A549 (cell line): Measurements from ENCODE around the gene PIGC. TPM values are rescaled to one million over a fixed set of nuclear protein-coding genes. Genes with fewer than 3 reads are reported as not detected.
A peak's percentile ranks its signal among the peaks of the same experiment; 100 is the strongest.

ENCODE experiments used
- ATAC-seq, 2 experiments: fragments of 200-7000 bp in 1 of 2; fragments of >200 bp in 1 of 2; cut with Nextera tagmentation in 1 of 2; cut with Tn5 transposase in 1 of 2; 3 replicates each; pipeline versions ENCODE4 v1.8.0 to v1.9.1; 2018 to 2020; ENCODE audit warnings: mild to moderate bottlenecking in 1 of 2, moderate library complexity in 1 of 2
- CTCF ChIA-PET: fragments of 300-600 bp; sonication (Branson Sonifier 250); formaldehyde crosslinking; extraction: SDS; loops from one replicate; lab custom pipeline; 2021; ENCODE audit warnings: antibody characterized with exemption, inconsistent platforms; lab: Yijun Ruan, JAX
- POLR2A ChIA-PET: fragments of 350-600 bp; formaldehyde crosslinking; extraction: SDS; loops from one replicate; lab custom pipeline; 2021; ENCODE audit warnings: antibody characterized with exemption, inconsistent platforms; lab: Yijun Ruan, JAX
- DNase-seq, 2 experiments: peaks; one replicate each; pipeline versions ENCODE4 v3.0.0 to v3.0.0-alpha.2; 2011 to 2016; ENCODE audit warnings: low read depth in 1 of 2, low spot score in 1 of 2
- FAIRE-seq: peaks from 2 replicates; lab custom pipeline; 2011; peaks lifted over from hg19 to GRCh38; lab: Jason Lieb, UNC
- H3K27ac ChIP-seq, 2 experiments: fragments of >200 bp; sonication (Bioruptor Twin); formaldehyde crosslinking; 3 replicates each; pipeline ENCODE4 v1.5.1; 2016 to 2017
- H3K4me1 ChIP-seq: fragments of >200 bp; sonication (Bioruptor Twin); formaldehyde crosslinking; 3 replicates; pipeline ENCODE4 v1.6.1; 2016
- H3K4me2 ChIP-seq: fragments of >200 bp; sonication (Bioruptor Twin); formaldehyde crosslinking; 3 replicates; pipeline ENCODE4 v1.6.1; 2016
- H3K4me3 ChIP-seq: fragments of >200 bp; sonication (Bioruptor Twin); formaldehyde crosslinking; 3 replicates; pipeline ENCODE4 v1.5.1; 2016
- H3K9me3 ChIP-seq: fragments of >200 bp; sonication (Bioruptor Twin); formaldehyde crosslinking; 3 replicates; pipeline ENCODE4 v1.6.1; 2016
- BHLHE40 ChIP-seq: IDR thresholded peaks from 2 replicates; pipeline ENCODE4 v1.6.1; 2012; ENCODE audit warnings: low read depth, low read length, inconsistent platforms
- CBX8 ChIP-seq: fragments of 200-600 bp; sonication (generic); IDR thresholded peaks from 2 replicates; pipeline ENCODE4 v1.6.1; 2016
- CHD4 ChIP-seq: fragments of 200-600 bp; sonication (generic); IDR thresholded peaks from 2 replicates; pipeline ENCODE4 v1.6.1; 2016; ENCODE audit warnings: antibody characterized with exemption, mild to moderate bottlenecking, borderline replicate concordance
- HDAC2 ChIP-seq: fragments of 200-600 bp; sonication (generic); IDR thresholded peaks from 2 replicates; pipeline ENCODE4 v1.6.1; 2016
- HOXB13 ChIP-seq: fragments of 250-450 bp; sonication (Bioruptor Pico); IDR thresholded peaks from 2 replicates; pipeline ENCODE4 v1.5.0; 2020; ENCODE audit warnings: low read depth, mild to moderate bottlenecking, moderate library complexity
- KDM5A ChIP-seq: fragments of 200-600 bp; sonication (generic); IDR thresholded peaks from 2 replicates; pipeline ENCODE4 v1.6.1; 2016; ENCODE audit warnings: antibody characterized with exemption, mild to moderate bottlenecking
- MAZ ChIP-seq: fragments of 150-350 bp; IDR thresholded peaks from 2 replicates; pipeline ENCODE4 v1.6.1; 2014; ENCODE audit warnings: antibody characterized with exemption, low read depth, low read length, borderline replicate concordance
- MYC ChIP-seq: IDR thresholded peaks from 2 replicates; pipeline ENCODE4 v1.6.1; 2012; ENCODE audit warnings: mild to moderate bottlenecking, inconsistent platforms, low read length, improper control_type of control experiment, borderline replicate concordance
- RAD21 ChIP-seq, 2 experiments: fragments of >200 bp in 1 of 2; sonication (Bioruptor Twin) in 1 of 2; formaldehyde crosslinking in 1 of 2; IDR thresholded peaks in 1 of 2; conservative IDR thresholded peaks in 1 of 2; 2 replicates in 1 of 2; 3 replicates in 1 of 2; pipeline ENCODE4 v1.6.1; 2012 to 2018; ENCODE audit warnings: inconsistent platforms in 1 of 2
- RFX5 ChIP-seq: fragments of 450-650 bp; IDR thresholded peaks from 2 replicates; pipeline ENCODE4 v1.7.1; 2014; ENCODE audit warnings: antibody characterized with exemption, mild to moderate bottlenecking, moderate library complexity
- SMC3 ChIP-seq: fragments of >200 bp; sonication (Bioruptor Twin); formaldehyde crosslinking; IDR thresholded peaks from 3 replicates; pipeline ENCODE4 v1.6.1; 2018; ENCODE audit warnings: inconsistent platforms
- SREBF2 ChIP-seq: fragments of 450-650 bp; IDR thresholded peaks from 2 replicates; pipeline ENCODE4 v1.6.1; 2014; ENCODE audit warnings: mild to moderate bottlenecking, moderate library complexity
- ZC3H11A ChIP-seq: fragments of 450-650 bp; IDR thresholded peaks from 2 replicates; pipeline ENCODE4 v1.6.1; 2014; ENCODE audit warnings: antibody characterized with exemption, mild to moderate bottlenecking
- ZFP36 ChIP-seq: fragments of 450-650 bp; IDR thresholded peaks from 2 replicates; pipeline ENCODE4 v1.6.1; 2014; ENCODE audit warnings: borderline replicate concordance; ENCODE audit not compliant: partially characterized antibody
- ZNF302 ChIP-seq: fragments of 250-450 bp; sonication (Bioruptor Pico); IDR thresholded peaks from 2 replicates; pipeline ENCODE4 v1.9.0; 2021; ENCODE audit warnings: inconsistent platforms, mild to moderate bottlenecking, moderate library complexity
- WGBS: methylation state at CpG from one replicate; pipeline ENCODE4 v1.1.6; 2017; ENCODE audit errors: missing lambda C conversion rate; 5-methylcytosine and 5-hydroxymethylcytosine counted together
- polyA plus RNA-seq, 4 experiments: library from polyadenylated mRNA; depleted of rRNA in 3 of 4; stranded (reverse); fragments of >200 nt; fragmentation: RNase III in 1 of 4; extraction: RNeasy Plus Mini Kit Qiagen cat#74134 plus additional on column Dnase treatment in 1 of 4; gene quantifications; 2 replicates in 3 of 4; 3 replicates in 1 of 4; pipeline ENCODE4 v1.2.3, GENCODE V29; 2011 to 2017
- TF ChIP-seq, protein P1 (sequence below): IDR thresholded peaks from 2 replicates; pipeline ENCODE4 v1.6.1; 2012; ENCODE audit warnings: low read depth, borderline replicate concordance
- TF ChIP-seq, protein P2 (sequence below): fragments of >200 bp; sonication (Bioruptor Twin); formaldehyde crosslinking; IDR thresholded peaks from 3 replicates; pipeline ENCODE4 v1.5.1; 2016
- TF ChIP-seq, protein P3 (sequence below): fragments of 250-450 bp; sonication (Bioruptor Pico); IDR thresholded peaks from 2 replicates; pipeline ENCODE4 v1.5.0; 2020; ENCODE audit warnings: low read depth, mild to moderate bottlenecking, moderate library complexity
- TF ChIP-seq, protein P4 (sequence below): fragments of >200 bp; sonication (Bioruptor Twin); formaldehyde crosslinking; IDR thresholded peaks from 3 replicates; pipeline ENCODE4 v1.6.1; 2016
- TF ChIP-seq, protein P5 (sequence below): fragments of 200-600 bp; sonication (generic); IDR thresholded peaks from 2 replicates; pipeline ENCODE4 v1.6.1; 2016; ENCODE audit warnings: antibody characterized with exemption, mild to moderate bottlenecking, moderate library complexity

Gene PIGC
- polyA plus RNA-seq, 2 of the 4 experiments (the other 2 are of a cell fraction): 30.7 to 50.0 TPM

DNA sequence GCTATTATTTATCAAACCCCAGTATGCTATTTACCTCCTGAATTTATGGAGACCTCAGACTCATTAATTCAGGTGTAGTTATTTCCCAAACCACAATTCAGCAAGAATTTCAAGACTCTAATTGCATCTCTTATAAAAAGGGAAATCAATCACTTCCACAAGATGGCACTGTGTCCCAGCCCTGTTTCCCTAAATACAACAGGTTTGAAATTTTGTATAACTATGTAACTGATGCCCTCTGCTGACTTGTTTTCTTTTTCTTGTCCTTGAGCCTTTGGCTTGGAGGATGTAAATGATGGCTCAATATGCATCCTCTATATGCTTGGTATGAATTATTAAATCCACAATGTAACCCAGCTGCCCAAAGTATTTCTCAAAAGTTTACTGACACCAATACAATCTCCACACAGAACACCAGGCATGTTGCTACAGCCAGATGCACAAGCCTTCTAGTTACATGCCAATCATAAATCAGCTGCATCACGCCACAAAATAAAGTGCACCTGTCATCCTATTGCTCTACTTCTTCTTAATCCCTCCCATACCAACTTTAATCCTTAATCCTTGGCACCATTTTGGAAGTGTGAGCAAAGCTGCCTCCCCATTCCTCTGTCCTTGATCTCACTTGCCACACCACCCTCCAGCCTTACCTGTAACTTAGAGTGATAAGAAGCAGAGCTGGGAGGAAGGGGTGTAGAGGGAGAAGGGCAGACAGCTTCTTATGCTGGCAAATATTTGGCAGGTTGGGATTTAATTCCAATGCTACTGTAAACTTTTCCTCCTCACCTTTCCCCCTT, 14.3 kb downstream of the PIGC start:
- ChIA-PET CTCF (interaction anchor here (0.6 to 4.1 kb wide), 26 partner anchors 11 to 785 kb away, joined by 3 to 32 read pairs (median 3); partner anchors contain the start of gene PIGC), POLR2A (no interaction called here)
- H3K4me1 ChIP-seq: no peaks in the 10 kb centered on the region
- DNase-seq: peak; percentile 65 to 82
- TF ChIP-seq SMC3 (peak; percentile 95), RAD21 (conservative IDR thresholded peaks at IDR 0.05 in 1 of 2, IDR thresholded peaks at IDR 0.05 in 1 of 2) (peak; percentile 95 to 96), CHD4 (no peak), MAZ (no peak), ZNF302 (CRISPR knock-in tag) (no peak)
- TF ChIP-seq, protein P1, sequence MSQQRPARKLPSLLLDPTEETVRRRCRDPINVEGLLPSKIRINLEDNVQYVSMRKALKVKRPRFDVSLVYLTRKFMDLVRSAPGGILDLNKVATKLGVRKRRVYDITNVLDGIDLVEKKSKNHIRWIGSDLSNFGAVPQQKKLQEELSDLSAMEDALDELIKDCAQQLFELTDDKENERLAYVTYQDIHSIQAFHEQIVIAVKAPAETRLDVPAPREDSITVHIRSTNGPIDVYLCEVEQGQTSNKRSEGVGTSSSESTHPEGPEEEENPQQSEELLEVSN: no peak
- TF ChIP-seq, protein P2, sequence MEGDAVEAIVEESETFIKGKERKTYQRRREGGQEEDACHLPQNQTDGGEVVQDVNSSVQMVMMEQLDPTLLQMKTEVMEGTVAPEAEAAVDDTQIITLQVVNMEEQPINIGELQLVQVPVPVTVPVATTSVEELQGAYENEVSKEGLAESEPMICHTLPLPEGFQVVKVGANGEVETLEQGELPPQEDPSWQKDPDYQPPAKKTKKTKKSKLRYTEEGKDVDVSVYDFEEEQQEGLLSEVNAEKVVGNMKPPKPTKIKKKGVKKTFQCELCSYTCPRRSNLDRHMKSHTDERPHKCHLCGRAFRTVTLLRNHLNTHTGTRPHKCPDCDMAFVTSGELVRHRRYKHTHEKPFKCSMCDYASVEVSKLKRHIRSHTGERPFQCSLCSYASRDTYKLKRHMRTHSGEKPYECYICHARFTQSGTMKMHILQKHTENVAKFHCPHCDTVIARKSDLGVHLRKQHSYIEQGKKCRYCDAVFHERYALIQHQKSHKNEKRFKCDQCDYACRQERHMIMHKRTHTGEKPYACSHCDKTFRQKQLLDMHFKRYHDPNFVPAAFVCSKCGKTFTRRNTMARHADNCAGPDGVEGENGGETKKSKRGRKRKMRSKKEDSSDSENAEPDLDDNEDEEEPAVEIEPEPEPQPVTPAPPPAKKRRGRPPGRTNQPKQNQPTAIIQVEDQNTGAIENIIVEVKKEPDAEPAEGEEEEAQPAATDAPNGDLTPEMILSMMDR: peak; percentile 99
- TF ChIP-seq, all 56 proteins: peak for 3
- Histone ChIP-seq H3K4me2 (no peak overlapping the region), H3K9me3 (no peaks in the 10 kb centered on the region), H3K4me3 (no peak overlapping the region), H3K27ac (no peak overlapping the region)
- FAIRE-seq (peak; percentile 82), ATAC-seq (peak; percentile 74 to 89)
- WGBS: 80% methylated on average over 1 of the region's 1 CpG

DNA sequence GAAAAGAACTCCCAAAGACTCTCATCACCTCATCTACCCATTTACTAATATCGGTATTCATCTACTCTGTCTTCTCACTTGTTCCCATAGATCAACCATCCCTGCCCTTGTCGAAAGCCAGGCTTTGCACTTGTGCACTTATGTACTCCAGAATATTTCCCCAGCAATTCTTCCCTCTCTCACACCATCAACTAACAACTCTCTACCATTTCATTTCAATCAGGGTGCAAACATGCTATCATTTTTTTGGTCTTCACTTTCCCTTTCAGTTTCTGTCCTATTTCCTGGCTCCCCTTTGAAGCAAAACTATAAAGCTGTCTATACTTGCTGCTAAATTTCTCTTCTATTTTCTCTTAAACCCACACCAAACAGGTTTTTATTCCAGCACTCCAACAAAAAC, 16.7 kb downstream of the PIGC start:
- Histone ChIP-seq H3K27ac (no peak overlapping the region), H3K4me1 (no peaks in the 10 kb centered on the region), H3K4me2 (no peak overlapping the region), H3K4me3 (no peak overlapping the region), H3K9me3 (no peaks in the 10 kb centered on the region)
- ATAC-seq (no peak), DNase-seq (no peak), FAIRE-seq (no peak)
- POLR2A ChIA-PET: no interaction called here
- 86% methylated on average over 2 of the region's 2 CpGs for WGBS
- TF ChIP-seq SREBF2: no peak
- no peak for TF ChIP-seq HOXB13 (CRISPR knock-in tag)
- no peak for TF ChIP-seq CBX8
- CTCF ChIA-PET: interaction anchor here (0.6 to 1.8 kb wide), 3 partner anchors 11 to 627 kb away, joined by 3 to 6 read pairs (median 6); no protein-coding TSS in a partner anchor

DNA sequence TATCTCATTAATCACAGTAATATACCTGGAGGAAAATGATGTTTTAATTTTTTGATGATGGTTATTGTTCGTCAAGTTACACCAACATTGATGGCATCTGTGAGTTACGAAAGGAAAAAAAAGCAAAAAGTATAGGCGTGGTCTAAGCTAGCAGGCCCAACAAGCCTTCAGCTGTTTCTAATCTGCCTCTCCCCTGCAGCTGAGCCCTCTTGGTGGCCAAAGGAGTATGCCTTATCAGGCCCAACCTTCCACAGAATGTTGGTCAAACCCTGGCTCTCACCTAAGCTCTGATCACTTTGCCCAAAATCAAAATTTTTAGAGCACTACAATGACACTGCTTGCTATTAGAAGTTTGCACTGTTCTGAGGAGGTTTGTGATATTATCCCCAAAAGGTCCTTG, 18.5 kb downstream of the PIGC start:
- Histone ChIP-seq H3K9me3 (no peaks in the 10 kb centered on the region), H3K4me1 (no peaks in the 10 kb centered on the region), H3K4me2 (no peak overlapping the region), H3K4me3 (no peak overlapping the region), H3K27ac (no peak overlapping the region)
- 84% methylated on average over 3 of the region's 3 CpGs for WGBS
- ChIA-PET CTCF (interaction anchor here (1.1 to 3.2 kb wide), 2 partner anchors 294 to 423 kb away, joined by 4 to 13 read pairs; no protein-coding TSS in a partner anchor), POLR2A (no interaction called here)
- FAIRE-seq (no peak), DNase-seq (no peak), ATAC-seq (no peak)
- no peak for TF ChIP-seq SMC3
- TF ChIP-seq KDM5A: no peak
- TF ChIP-seq HDAC2: no peak
- TF ChIP-seq, protein P3, sequence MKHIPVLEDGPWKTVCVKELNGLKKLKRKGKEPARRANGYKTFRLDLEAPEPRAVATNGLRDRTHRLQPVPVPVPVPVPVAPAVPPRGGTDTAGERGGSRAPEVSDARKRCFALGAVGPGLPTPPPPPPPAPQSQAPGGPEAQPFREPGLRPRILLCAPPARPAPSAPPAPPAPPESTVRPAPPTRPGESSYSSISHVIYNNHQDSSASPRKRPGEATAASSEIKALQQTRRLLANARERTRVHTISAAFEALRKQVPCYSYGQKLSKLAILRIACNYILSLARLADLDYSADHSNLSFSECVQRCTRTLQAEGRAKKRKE (CRISPR knock-in tag): no peak
- no peak for TF ChIP-seq BHLHE40
- TF ChIP-seq, protein P4, sequence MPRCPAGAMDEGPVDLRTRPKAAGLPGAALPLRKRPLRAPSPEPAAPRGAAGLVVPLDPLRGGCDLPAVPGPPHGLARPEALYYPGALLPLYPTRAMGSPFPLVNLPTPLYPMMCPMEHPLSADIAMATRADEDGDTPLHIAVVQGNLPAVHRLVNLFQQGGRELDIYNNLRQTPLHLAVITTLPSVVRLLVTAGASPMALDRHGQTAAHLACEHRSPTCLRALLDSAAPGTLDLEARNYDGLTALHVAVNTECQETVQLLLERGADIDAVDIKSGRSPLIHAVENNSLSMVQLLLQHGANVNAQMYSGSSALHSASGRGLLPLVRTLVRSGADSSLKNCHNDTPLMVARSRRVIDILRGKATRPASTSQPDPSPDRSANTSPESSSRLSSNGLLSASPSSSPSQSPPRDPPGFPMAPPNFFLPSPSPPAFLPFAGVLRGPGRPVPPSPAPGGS: no peak
- TF ChIP-seq ZFP36: no peak
- TF ChIP-seq ZC3H11A: no peak
- TF ChIP-seq MYC: no peak
- TF ChIP-seq, protein P5, sequence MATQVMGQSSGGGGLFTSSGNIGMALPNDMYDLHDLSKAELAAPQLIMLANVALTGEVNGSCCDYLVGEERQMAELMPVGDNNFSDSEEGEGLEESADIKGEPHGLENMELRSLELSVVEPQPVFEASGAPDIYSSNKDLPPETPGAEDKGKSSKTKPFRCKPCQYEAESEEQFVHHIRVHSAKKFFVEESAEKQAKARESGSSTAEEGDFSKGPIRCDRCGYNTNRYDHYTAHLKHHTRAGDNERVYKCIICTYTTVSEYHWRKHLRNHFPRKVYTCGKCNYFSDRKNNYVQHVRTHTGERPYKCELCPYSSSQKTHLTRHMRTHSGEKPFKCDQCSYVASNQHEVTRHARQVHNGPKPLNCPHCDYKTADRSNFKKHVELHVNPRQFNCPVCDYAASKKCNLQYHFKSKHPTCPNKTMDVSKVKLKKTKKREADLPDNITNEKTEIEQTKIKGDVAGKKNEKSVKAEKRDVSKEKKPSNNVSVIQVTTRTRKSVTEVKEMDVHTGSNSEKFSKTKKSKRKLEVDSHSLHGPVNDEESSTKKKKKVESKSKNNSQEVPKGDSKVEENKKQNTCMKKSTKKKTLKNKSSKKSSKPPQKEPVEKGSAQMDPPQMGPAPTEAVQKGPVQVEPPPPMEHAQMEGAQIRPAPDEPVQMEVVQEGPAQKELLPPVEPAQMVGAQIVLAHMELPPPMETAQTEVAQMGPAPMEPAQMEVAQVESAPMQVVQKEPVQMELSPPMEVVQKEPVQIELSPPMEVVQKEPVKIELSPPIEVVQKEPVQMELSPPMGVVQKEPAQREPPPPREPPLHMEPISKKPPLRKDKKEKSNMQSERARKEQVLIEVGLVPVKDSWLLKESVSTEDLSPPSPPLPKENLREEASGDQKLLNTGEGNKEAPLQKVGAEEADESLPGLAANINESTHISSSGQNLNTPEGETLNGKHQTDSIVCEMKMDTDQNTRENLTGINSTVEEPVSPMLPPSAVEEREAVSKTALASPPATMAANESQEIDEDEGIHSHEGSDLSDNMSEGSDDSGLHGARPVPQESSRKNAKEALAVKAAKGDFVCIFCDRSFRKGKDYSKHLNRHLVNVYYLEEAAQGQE: no peak
- TF ChIP-seq RFX5: no peak
